Measurements from ENCODE around the gene ERN1. TPM values are rescaled to one million over a fixed set of nuclear protein-coding genes. Genes with fewer than 3 reads are reported as not detected.

Gene ERN1
- total and polyA plus RNA-seq, 2 of the 13 experiments (the other 11 are each of a cell fraction or from before 2014, with no cell fraction given): 6.0 to 12.7 TPM

DNA sequence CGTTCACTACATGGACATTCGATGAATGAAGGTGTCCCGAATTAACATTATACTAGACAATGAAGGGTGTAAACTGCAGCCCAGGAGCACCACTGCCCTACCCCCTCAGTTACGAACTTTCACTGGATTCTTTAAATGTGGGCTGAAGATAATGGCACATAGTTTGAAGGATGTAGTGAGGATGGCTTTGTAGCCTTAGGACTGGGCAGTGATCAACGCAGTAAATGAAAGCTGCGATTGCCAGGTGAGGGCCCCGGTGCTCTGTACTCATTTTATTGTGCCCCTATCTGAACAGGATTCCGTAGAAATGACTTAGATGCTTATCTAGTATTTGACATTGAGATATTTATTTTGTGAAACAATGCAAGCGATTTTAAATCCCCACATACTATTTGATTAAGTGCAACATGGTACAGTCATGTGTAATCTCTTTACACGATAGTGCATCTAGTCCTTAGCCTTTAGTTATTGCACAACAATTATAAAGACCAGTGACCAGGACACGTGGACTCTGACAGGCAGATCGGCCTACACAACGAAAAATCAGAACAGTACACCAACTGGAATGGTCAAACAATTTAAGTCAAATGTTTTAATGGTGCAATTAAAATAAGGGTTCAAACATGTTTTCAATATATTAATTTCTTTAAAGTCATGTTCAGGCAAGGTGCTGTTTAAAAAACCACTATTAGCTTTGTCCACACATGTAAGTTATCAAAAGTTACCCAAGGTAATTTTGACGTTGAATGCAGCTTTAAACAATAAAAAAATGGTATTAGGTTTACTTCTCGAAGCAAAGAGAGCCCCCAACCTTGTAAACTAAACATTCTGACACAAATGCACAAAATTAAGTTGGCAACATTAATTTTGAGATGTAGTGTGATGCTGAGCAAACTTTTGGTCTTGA lies 17.4 kb upstream of the ERN1 start (continued):
- TF ChIP-seq, protein P1, sequence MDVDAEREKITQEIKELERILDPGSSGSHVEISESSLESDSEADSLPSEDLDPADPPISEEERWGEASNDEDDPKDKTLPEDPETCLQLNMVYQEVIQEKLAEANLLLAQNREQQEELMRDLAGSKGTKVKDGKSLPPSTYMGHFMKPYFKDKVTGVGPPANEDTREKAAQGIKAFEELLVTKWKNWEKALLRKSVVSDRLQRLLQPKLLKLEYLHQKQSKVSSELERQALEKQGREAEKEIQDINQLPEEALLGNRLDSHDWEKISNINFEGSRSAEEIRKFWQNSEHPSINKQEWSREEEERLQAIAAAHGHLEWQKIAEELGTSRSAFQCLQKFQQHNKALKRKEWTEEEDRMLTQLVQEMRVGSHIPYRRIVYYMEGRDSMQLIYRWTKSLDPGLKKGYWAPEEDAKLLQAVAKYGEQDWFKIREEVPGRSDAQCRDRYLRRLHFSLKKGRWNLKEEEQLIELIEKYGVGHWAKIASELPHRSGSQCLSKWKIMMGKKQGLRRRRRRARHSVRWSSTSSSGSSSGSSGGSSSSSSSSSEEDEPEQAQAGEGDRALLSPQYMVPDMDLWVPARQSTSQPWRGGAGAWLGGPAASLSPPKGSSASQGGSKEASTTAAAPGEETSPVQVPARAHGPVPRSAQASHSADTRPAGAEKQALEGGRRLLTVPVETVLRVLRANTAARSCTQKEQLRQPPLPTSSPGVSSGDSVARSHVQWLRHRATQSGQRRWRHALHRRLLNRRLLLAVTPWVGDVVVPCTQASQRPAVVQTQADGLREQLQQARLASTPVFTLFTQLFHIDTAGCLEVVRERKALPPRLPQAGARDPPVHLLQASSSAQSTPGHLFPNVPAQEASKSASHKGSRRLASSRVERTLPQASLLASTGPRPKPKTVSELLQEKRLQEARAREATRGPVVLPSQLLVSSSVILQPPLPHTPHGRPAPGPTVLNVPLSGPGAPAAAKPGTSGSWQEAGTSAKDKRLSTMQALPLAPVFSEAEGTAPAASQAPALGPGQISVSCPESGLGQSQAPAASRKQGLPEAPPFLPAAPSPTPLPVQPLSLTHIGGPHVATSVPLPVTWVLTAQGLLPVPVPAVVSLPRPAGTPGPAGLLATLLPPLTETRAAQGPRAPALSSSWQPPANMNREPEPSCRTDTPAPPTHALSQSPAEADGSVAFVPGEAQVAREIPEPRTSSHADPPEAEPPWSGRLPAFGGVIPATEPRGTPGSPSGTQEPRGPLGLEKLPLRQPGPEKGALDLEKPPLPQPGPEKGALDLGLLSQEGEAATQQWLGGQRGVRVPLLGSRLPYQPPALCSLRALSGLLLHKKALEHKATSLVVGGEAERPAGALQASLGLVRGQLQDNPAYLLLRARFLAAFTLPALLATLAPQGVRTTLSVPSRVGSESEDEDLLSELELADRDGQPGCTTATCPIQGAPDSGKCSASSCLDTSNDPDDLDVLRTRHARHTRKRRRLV (CRISPR knock-in tag; IDR thresholded peaks at IDR 0.05): peak; percentile 89
- TF ChIP-seq MAF1 (CRISPR knock-in tag; IDR thresholded peaks at IDR 0.05; ENCODE audit: borderline replicate concordance) (no peak), FOXC1 (CRISPR knock-in tag; IDR thresholded peaks at IDR 0.05; ENCODE audit: borderline replicate concordance) (no peak), NR2F6 (IDR thresholded peaks at IDR 0.05) (no peak; the same call in 1 of the 2 replicates), NR2F6 (CRISPR knock-in tag; IDR thresholded peaks at IDR 0.05) (peak; percentile 15; the same call in 1 of the 2 replicates), ZKSCAN1 (IDR thresholded peaks at IDR 0.05; ENCODE audit: low read length) (no peak), POGZ (CRISPR knock-in tag; IDR thresholded peaks at IDR 0.05) (peak; percentile 49), ZSCAN9 (CRISPR knock-in tag; IDR thresholded peaks at IDR 0.05; ENCODE audit: borderline replicate concordance) (no peak; the same call in 1 of the 2 replicates), TCF7 (IDR thresholded peaks at IDR 0.05; ENCODE audit: low read depth) (no peak), EED (CRISPR knock-in tag; IDR thresholded peaks at IDR 0.05) (no peak), NCOA1 (CRISPR knock-in tag; IDR thresholded peaks at IDR 0.05) (peak; percentile 61; the same call in 1 of the 2 replicates), PAX8 (CRISPR knock-in tag; IDR thresholded peaks at IDR 0.05; ENCODE audit: borderline replicate concordance) (no peak), ZNF724P (CRISPR knock-in tag; IDR thresholded peaks at IDR 0.05; ENCODE audit: borderline replicate concordance) (no peak), SNRNP70 (IDR thresholded peaks at IDR 0.05; ENCODE audit: low read depth, low read length) (peak; percentile 55; the same call in 1 of the 2 replicates), ZNF496 (CRISPR knock-in tag; IDR thresholded peaks at IDR 0.05; ENCODE audit: insufficient replicate concordance) (no peak), ZNF737 (CRISPR knock-in tag; IDR thresholded peaks at IDR 0.05; ENCODE audit: borderline replicate concordance) (no peak; the same call in 1 of the 2 replicates), SOX5 (CRISPR knock-in tag; IDR thresholded peaks at IDR 0.05; ENCODE audit: borderline replicate concordance) (peak; percentile 54; the same call in 1 of the 2 replicates), ISX (CRISPR knock-in tag; conservative IDR thresholded peaks at IDR 0.05) (0 out of 2 replicates have a peak, but pooled peaks have one; percentile 37), DNMT3B (CRISPR knock-in tag; conservative IDR thresholded peaks at IDR 0.05) (0 out of 2 replicates have a peak, but pooled peaks have one; percentile 15)
- TF ChIP-seq, protein P2, sequence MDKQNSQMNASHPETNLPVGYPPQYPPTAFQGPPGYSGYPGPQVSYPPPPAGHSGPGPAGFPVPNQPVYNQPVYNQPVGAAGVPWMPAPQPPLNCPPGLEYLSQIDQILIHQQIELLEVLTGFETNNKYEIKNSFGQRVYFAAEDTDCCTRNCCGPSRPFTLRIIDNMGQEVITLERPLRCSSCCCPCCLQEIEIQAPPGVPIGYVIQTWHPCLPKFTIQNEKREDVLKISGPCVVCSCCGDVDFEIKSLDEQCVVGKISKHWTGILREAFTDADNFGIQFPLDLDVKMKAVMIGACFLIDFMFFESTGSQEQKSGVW (CRISPR knock-in tag; IDR thresholded peaks at IDR 0.05; ENCODE audit: borderline replicate concordance): no peak
- TF ChIP-seq, protein P3, sequence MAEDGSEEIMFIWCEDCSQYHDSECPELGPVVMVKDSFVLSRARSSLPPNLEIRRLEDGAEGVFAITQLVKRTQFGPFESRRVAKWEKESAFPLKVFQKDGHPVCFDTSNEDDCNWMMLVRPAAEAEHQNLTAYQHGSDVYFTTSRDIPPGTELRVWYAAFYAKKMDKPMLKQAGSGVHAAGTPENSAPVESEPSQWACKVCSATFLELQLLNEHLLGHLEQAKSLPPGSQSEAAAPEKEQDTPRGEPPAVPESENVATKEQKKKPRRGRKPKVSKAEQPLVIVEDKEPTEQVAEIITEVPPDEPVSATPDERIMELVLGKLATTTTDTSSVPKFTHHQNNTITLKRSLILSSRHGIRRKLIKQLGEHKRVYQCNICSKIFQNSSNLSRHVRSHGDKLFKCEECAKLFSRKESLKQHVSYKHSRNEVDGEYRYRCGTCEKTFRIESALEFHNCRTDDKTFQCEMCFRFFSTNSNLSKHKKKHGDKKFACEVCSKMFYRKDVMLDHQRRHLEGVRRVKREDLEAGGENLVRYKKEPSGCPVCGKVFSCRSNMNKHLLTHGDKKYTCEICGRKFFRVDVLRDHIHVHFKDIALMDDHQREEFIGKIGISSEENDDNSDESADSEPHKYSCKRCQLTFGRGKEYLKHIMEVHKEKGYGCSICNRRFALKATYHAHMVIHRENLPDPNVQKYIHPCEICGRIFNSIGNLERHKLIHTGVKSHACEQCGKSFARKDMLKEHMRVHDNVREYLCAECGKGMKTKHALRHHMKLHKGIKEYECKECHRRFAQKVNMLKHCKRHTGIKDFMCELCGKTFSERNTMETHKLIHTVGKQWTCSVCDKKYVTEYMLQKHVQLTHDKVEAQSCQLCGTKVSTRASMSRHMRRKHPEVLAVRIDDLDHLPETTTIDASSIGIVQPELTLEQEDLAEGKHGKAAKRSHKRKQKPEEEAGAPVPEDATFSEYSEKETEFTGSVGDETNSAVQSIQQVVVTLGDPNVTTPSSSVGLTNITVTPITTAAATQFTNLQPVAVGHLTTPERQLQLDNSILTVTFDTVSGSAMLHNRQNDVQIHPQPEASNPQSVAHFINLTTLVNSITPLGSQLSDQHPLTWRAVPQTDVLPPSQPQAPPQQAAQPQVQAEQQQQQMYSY (CRISPR knock-in tag; IDR thresholded peaks at IDR 0.05): no peak; the same call in 1 of the 2 replicates

Data from HepG2 (cell line).